HL-60 (cell line): ENCODE results near the gene ROS1.

Source experiments
- CTCF ChIP-seq: IDR thresholded peaks from one replicate; pipeline ENCODE4 v1.5.1; 2011; ENCODE audit warnings: low read length, control low read depth, inconsistent platforms; ENCODE audit not compliant: insufficient read depth
- GABPA ChIP-seq: IDR thresholded peaks from 2 replicates; pipeline ENCODE4 v1.6.1; 2012; ENCODE audit warnings: low read depth
- POLR2AphosphoS5 ChIP-seq: IDR thresholded peaks from 2 replicates; pipeline ENCODE4 v1.6.1; 2012; ENCODE audit warnings: low read depth
- REST ChIP-seq: IDR thresholded peaks from 2 replicates; pipeline ENCODE4 v1.6.1; 2012; ENCODE audit warnings: low read depth; ENCODE audit not compliant: insufficient replicate concordance

DNA sequence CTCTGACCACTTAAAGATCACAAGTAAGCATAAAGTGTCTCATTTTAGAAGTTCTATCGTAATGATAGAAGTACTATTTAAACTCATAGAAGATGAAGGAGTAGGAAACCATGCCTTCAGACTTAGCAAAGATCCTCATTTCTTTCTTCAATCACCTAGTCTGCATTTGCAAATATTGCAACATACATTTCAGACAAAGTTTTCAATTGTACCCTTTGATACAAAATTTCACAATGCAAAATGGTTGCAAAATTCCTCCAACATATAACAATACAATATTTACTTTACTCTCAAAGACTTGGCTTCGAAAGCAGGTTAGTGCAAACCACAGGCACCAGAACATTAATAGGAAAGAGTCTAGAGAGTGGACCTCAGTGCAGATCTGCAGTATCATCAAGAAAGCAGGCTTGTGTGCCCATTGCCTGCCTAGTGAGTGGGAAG lies 16.1 kb upstream of the ROS1 start:
- TF ChIP-seq GABPA (no peak), CTCF (no peak), REST (no peak), POLR2AphosphoS5 (no peak)
